ENCODE data around the gene GFM1. TPM values are rescaled to one million over a fixed set of nuclear protein-coding genes. Genes with fewer than 3 reads are reported as not detected.

Gene GFM1
- total RNA-seq, 2 donors from 2014 or later, result 40.9 to 61.6 TPM

- Histone ChIP-seq H3K4me3 (no peak overlapping the region), H3K9me3 (no peaks in the 10 kb centered on the region)
- intact Hi-C loops (cut with DNase I), result no loop called here
Observed at GRCh38 chr3:158631981-158632380, 12.3 kb upstream of the GFM1 start.

GRCh38 chr3:158640646-158641045, 3.7 kb upstream of the GFM1 start:
- Histone ChIP-seq H3K4me1 (no peaks in the 10 kb centered on the region), H3K27me3 (no peaks in the 10 kb centered on the region), H3K9ac (ENCODE audit: low read depth in 2 of 2, low read length in 2 of 2) (no peak overlapping the region), H3K27ac (no peak overlapping the region), H3K4me3 (no peak overlapping the region), H3K9me3 (no peaks in the 10 kb centered on the region), H3K36me3 (no peaks in the 10 kb centered on the region)
- DNase-seq, result no peak
- no peak for TF ChIP-seq CTCF (IDR thresholded peaks at IDR 0.05)
- intact Hi-C loops (cut with DNase I), result loop anchor here (5.0 kb wide), 1 partner anchor 98 kb away; no protein-coding TSS in a partner anchor

More at GRCh38 chr3:158631981-158632380, 12.3 kb upstream of the GFM1 start:
- no peaks in the 10 kb centered on the region for H3K4me1 ChIP-seq
- no peak overlapping the region for H3K27ac ChIP-seq
- TF ChIP-seq CTCF (IDR thresholded peaks at IDR 0.05), result no peak
- H3K36me3 ChIP-seq, result no peaks in the 10 kb centered on the region
- DNase-seq, result no peak
- no peaks in the 10 kb centered on the region for H3K27me3 ChIP-seq
- no peak overlapping the region for H3K9ac ChIP-seq (ENCODE audit: low read depth in 2 of 2, low read length in 2 of 2)

GRCh38 chr3:158642005-158642404, 2.3 kb upstream of the GFM1 start:
- Histone ChIP-seq H3K27me3 (no peaks in the 10 kb centered on the region), H3K9ac (ENCODE audit: low read depth in 2 of 2, low read length in 2 of 2) (no peak overlapping the region), H3K4me1 (no peaks in the 10 kb centered on the region), H3K9me3 (no peaks in the 10 kb centered on the region), H3K4me3 (no peak overlapping the region), H3K36me3 (no peaks in the 10 kb centered on the region), H3K27ac (no peak overlapping the region)
- intact Hi-C loops (cut with DNase I), result loop anchor here (5.0 kb wide), 1 partner anchor 100 kb away; no protein-coding TSS in a partner anchor
- no peak for TF ChIP-seq CTCF (IDR thresholded peaks at IDR 0.05)
- no peak for DNase-seq

GRCh38 chr3:158642474-158643210, 1.7 kb upstream of the GFM1 start:
- Histone ChIP-seq H3K27me3 (no peaks in the 10 kb centered on the region), H3K27ac (no peak overlapping the region), H3K36me3 (no peaks in the 10 kb centered on the region), H3K4me1 (no peaks in the 10 kb centered on the region), H3K9ac (ENCODE audit: low read depth in 2 of 2, low read length in 2 of 2) (no peak overlapping the region), H3K9me3 (no peaks in the 10 kb centered on the region), H3K4me3 (no peak overlapping the region)
- TF ChIP-seq CTCF (IDR thresholded peaks at IDR 0.05), result no peak
- no peak for DNase-seq
- intact Hi-C loops (cut with DNase I), result loop anchor here (5.0 kb wide), 1 partner anchor 100 kb away; no protein-coding TSS in a partner anchor

GRCh38 chr3:158649791-158650190, 5.5 kb downstream of the GFM1 start:
- no peak overlapping the region for H3K27ac ChIP-seq
- H3K27me3 ChIP-seq, result no peaks in the 10 kb centered on the region
- intact Hi-C loops (cut with DNase I), result no loop called here
- H3K9ac ChIP-seq (ENCODE audit: low read depth in 2 of 2, low read length in 2 of 2), result no peak overlapping the region
- no peak overlapping the region for H3K4me3 ChIP-seq
- no peaks in the 10 kb centered on the region for H3K36me3 ChIP-seq
- H3K4me1 ChIP-seq, result no peaks in the 10 kb centered on the region
- DNase-seq, result no peak
- TF ChIP-seq CTCF (IDR thresholded peaks at IDR 0.05), result no peak
- H3K9me3 ChIP-seq, result no peaks in the 10 kb centered on the region
